Hematopoietic multipotent progenitor cell treated with erythropoietin and hydrocortisone succinate and interleukin-3 and kit ligand, for 17 days (in vitro differentiated cells): ENCODE measurements around the gene SPTB.

Experiments
- DNase-seq: peaks from one replicate; pipeline ENCODE4 v3.0.0-alpha.2; 2015; ENCODE audit warnings: low spot score

Gene SPTB

GRCh38 chr14:64850369-64851137 is 29.2 kb downstream of the SPTB start:
- DNase-seq: no peak

DNA sequence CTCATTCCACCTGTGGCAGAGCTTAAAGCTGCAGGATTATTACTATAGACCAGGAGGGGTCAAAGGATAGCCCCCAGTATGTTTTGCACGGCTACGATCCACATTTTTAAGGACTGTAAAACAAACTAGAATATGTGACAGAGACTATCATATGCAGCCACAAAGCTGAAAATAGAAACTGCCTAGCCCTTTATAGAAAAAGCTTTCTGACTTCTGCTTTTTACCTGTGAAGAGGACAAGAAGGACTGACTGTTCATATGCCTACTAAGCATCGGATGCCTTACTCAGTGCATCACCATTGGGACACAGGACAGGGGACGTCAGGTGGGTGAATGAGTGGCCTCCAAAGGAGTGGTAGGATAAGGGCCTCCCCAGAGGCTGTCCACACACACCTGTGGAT is 29.8 kb downstream of the SPTB start:
- no peak for DNase-seq

- peak; percentile 45 for DNase-seq
These were observed 31.5 kb downstream of the SPTB start for GRCh38 chr14:64848239-64848638.

GRCh38 chr14:64846319-64846718 is 33.4 kb downstream of the SPTB start:
- no peak for DNase-seq

- DNase-seq: peak; percentile 39
These were observed 33.8 kb downstream of the SPTB start for GRCh38 chr14:64845878-64846277.

- DNase-seq: peak; percentile 84
These were observed 34.7 kb downstream of the SPTB start for GRCh38 chr14:64844969-64845536.

DNA sequence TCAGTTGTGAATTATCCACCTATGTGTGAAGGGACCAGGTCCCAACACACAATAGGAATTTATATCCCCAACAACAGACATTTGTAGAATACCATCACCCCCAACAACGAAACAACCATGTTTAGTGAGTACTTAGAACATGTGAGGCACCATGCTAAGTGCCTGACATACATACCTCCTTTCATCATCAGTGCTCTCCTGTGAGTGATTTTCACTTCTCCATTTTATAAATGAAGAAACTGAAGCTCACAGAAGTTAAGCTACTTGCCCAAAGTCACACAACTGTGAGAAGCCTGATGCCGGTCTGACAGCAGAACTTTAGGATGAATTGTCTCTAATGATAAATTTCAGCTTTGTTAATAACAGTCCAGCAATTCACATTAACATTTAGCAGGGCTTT is 35.4 kb downstream of the SPTB start:
- DNase-seq: peak; percentile 29

- DNase-seq: no peak
These were observed 36.2 kb downstream of the SPTB start for GRCh38 chr14:64843548-64843947.

DNA sequence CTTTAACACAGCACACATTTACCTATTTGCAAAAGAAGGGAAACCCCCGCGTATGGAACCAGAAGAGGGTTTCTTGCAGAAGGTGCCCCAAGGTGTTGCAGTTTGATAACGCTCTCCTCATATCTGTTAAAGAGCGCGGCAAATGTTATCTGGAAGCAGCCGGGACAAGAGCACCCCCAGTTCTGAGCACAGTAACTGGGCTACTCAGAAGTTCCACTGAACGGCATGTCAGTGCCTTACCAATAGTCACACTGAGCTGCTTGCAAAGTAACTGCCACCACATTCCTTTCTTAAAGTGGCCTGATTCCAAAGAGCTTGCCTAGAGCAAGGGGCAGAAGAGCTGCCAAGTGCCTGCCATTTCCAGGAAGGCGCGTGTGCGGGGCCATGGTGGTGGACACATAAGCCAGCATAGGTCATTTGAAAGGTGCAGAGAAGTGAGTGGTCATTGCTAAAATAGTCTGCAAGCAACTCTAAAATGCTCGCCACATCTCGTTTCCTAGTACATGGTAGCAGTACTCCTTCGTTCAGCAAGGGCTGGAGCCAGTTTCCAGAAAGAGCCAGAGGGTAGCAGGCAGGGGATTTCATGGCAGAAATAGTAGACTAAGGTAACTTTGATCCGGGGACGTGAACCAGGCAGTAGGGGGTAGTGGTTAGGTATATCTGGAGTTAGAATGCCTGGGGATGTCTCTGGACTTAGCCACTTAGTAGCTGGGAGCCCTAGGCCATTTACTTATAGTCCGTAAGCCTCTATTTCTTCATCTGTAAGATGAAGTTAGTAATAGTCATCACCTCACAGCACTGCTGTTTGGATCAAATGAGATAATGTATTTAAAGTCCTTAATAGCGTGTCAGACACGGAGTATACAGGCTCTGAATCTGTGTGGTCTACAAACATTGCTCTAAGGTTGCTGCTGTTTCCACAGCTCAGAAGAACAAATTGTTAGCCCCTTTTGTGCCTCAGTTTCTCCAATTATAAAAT is 37.6 kb downstream of the SPTB start:
- DNase-seq: peak; percentile 75

GRCh38 chr14:64841121-64841651 is 38.5 kb downstream of the SPTB start:
- DNase-seq: peak; percentile 58

- no peak for DNase-seq
These were observed 41.1 kb downstream of the SPTB start for GRCh38 chr14:64838656-64839055.

- DNase-seq: no peak
These were observed 44.3 kb downstream of the SPTB start for GRCh38 chr14:64835431-64835830.

DNA sequence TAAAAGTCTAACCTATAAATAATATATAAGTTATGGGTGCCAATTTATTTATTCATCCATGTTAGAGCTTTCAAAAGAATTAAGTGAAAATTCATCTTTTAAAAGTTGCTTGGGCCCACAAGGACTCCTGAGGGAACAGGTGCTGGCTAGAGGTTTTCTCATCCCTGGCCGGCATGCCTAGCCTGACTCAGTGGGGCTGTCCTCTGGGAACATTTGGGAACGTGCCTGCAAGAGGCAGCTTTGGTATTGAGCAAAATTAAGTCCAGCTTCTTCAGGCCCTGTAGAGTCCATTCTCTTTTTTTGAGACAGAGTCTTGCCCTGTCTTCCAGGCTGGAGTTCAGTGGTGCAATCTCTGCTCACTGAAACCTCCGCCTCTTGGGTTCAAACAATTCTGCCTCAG is 44.7 kb downstream of the SPTB start:
- DNase-seq: no peak

DNA sequence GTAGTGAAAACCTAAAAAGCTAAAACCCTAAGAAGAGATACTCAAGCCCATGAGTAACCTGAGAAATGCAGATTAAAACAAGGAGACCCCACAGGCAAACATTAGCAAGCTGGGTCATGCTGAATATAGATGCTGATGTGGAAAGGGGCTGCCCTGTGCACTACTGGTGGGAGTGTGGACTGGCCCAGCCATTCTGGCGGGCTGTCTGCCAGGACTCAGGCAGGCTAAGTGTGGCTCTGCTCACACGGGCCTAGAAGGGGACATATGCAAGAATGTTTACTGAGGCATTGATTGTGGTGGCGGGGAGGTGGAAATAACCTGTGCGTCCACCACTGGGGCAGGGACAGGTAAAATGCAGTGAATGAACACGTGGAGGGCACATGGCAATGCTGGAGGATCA is 48.3 kb downstream of the SPTB start:
- no peak for DNase-seq

- no peak for DNase-seq
These were observed 48.7 kb downstream of the SPTB start for GRCh38 chr14:64830961-64831360.

GRCh38 chr14:64828071-64828470 is 51.6 kb downstream of the SPTB start:
- no peak for DNase-seq

- no peak for DNase-seq
These were observed 52.9 kb downstream of the SPTB start for GRCh38 chr14:64826845-64827244.

DNA sequence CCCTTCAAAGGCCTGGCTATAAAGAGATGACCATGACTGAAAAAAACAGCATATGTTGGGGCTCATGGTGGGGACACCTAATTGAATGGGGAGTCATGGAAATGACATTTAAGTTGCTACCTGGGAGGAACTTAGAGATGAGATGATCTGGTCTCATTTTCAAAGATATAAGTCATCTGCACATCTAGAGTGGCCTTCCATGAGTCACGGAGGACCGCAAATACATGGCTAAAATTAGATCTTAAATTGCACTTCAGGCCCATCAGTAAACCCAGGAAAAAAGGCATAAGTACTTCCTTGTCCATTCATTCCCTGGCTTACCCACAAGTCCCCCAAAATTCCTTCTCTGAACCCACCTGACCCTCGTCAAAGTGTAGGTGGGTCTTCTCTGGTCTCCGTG is 53.4 kb downstream of the SPTB start:
- no peak for DNase-seq

DNA sequence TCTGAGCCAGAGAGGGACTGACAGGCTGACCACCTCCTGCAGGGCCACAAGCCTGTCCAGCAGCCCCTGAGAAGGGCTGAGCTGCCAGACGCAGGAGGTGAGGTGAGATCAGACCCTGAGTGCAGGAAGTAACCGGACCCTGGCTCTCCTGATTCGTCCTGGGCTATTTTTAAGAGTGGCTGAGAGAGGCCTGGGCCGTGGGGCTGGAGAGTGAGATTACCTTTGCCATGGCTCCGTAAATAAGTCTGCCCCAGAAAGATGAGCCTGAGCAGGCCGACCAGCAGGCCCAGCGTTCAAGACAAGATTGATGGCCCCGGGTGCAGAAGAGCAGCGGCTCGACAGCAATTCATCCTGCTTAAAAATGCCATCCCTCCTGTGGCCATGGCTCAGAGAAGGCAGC is 54.2 kb downstream of the SPTB start:
- no peak for DNase-seq

DNA sequence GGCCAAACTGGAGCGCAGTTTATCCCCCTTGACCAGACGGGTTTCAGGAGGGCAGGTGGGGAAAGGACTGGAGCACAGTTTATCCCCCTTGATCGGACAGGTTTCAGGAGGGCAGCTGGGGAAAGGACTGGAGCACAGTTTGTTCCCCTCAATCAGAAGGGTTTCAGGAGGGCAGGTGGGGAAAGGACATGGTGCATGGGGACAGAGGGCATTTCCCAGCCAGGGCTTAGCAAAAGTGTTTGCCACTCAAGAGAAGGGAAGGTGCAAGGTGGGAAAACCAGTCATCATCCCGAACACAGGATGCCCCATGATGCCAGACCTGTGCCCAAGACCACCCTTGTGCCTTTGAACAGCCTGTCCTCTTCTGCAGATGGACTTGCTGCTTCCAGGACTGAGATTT is 54.7 kb downstream of the SPTB start:
- DNase-seq: no peak

DNA sequence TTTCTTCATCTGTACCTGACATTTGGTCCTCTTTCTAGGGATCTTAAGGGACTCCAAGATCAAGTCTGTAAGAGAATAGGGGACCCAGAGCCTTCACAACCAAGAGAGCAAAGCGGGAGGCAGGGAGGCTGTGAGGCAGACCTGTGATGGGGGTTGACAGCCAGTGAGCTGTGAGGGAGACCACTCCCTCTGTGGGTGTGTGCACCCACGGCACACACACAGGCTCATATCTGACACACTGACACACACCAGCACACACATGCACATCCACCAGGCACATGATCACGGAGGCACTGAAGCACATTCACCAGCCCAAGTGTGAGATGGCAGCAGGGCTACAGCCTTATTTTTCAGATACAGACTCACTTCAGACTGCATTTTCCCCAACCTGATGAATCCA is 55.2 kb downstream of the SPTB start:
- DNase-seq: peak; percentile 33

DNA sequence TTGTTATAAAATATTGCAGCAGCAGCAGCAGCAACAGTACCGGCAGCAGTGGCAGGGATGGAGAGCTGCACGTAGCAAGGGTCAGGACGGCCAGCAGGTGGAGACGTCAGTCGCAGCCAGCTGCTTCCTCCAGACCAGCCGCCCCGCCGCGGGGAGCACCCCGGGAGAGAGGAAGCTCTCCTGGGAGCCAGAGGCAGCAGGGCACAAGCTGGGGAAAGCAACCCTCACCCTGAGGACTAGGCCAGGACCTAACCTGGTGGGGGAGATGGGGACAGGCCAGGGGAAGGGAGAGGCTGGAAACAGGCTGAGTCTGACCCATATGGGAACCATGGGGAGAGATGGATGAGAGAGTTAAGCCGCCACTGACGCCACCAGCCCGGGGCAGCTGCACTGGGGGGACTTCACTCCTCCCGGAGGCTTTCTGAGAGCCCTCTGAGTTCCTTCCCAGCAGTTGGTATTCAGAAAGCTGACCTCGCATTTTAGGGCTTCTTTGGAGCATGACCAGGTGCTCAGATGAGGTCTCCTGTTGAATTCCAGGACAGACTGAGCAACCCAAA is 56.3 kb downstream of the SPTB start:
- DNase-seq: peak; percentile 83
